SU-DHL-6 (cell line): ENCODE data around the gene PHKA2.
A peak's percentile ranks its signal among the peaks of the same experiment; 100 is the strongest.

Experiments
- H2AFZ ChIP-seq: fragments of 200-600 bp; sonication (generic); 2 replicates; pipeline ENCODE4 v1.6.1; 2014; ENCODE audit warnings: low read depth, mild to moderate bottlenecking, moderate library complexity, mixed read lengths, antibody characterized with exemption, low read length; ENCODE audit not compliant: severe bottlenecking
- H3F3A ChIP-seq: fragments of 200-600 bp; shearing (Covaris generic); 2 replicates; pipeline ENCODE4 v1.6.0; 2016; ENCODE audit warnings: antibody characterized with exemption, mild to moderate bottlenecking; ENCODE audit not compliant: insufficient read depth
- H3K27ac ChIP-seq: fragments of 200-600 bp; sonication (generic); 2 replicates; pipeline ENCODE4 v1.5.1; 2016; ENCODE audit warnings: low read depth, mild to moderate bottlenecking, low read length, moderate library complexity, mixed read lengths
- H3K27me3 ChIP-seq: fragments of 200-600 bp; sonication (generic), shearing (Covaris generic); 2 replicates; pipeline ENCODE4 v1.6.0; 2014; ENCODE audit warnings: mild to moderate bottlenecking, low read length
- H3K36me3 ChIP-seq: fragments of 200-600 bp; sonication (generic); 2 replicates; pipeline ENCODE4 v1.6.1; 2014; ENCODE audit warnings: mild to moderate bottlenecking, low read length, mixed read lengths
- H3K4me2 ChIP-seq: fragments of 300-600, 200-600 bp; shearing (Covaris generic), sonication (generic); 2 replicates; pipeline ENCODE4 v1.6.0; 2014; ENCODE audit warnings: low read length, low read depth, mild to moderate bottlenecking; ENCODE audit not compliant: poor library complexity, severe bottlenecking
- H3K4me3 ChIP-seq: fragments of 200-600 bp; sonication (generic); 2 replicates; pipeline ENCODE4 v1.5.1; 2014; ENCODE audit warnings: antibody characterized with exemption, low read length, mild to moderate bottlenecking, mixed read lengths; ENCODE audit not compliant: insufficient read depth, poor library complexity, severe bottlenecking
- H3K79me2 ChIP-seq: fragments of 200-600 bp; sonication (generic); 2 replicates; pipeline ENCODE4 v1.6.1; 2014; ENCODE audit warnings: mild to moderate bottlenecking, low read length, moderate library complexity; ENCODE audit not compliant: insufficient read depth
- H3K9ac ChIP-seq: fragments of 200-600 bp; sonication (generic); 2 replicates; pipeline ENCODE4 v1.7.0; 2014; ENCODE audit warnings: mild to moderate bottlenecking, low read length
- H3K9me2 ChIP-seq: fragments of 200-600 bp; sonication (generic); replicated peaks from 2 replicates; pipeline ENCODE4 v1.6.1; 2014; ENCODE audit warnings: low read length; ENCODE audit not compliant: insufficient read depth
- H3K9me3 ChIP-seq: fragments of 200-600 bp; sonication (generic); 2 replicates; pipeline ENCODE4 v1.6.1; 2014; ENCODE audit warnings: low read length, mixed read lengths; ENCODE audit not compliant: insufficient read depth
- H4K20me1 ChIP-seq: fragments of 200-600 bp; sonication (generic); 2 replicates; pipeline ENCODE4 v1.6.1; 2014; ENCODE audit warnings: low read depth, mild to moderate bottlenecking, antibody characterized with exemption, low read length, moderate library complexity, mixed read lengths
- CTCF ChIP-seq: fragments of 200-600 bp; sonication (generic); IDR thresholded peaks from one replicate; pipeline ENCODE4 v1.5.1; 2017; ENCODE audit warnings: antibody characterized with exemption, mild to moderate bottlenecking, low read length, moderate library complexity; ENCODE audit not compliant: insufficient read depth, poor library complexity, severe bottlenecking
- EZH2phosphoT487 ChIP-seq: fragments of 200-600 bp; sonication (generic), shearing (Covaris generic); conservative IDR thresholded peaks from 2 replicates; pipeline ENCODE4 v1.6.1; 2018; ENCODE audit warnings: mild to moderate bottlenecking, antibody characterized with exemption, low read length, moderate library complexity, mixed read lengths

PHKA2 gene

DNA sequence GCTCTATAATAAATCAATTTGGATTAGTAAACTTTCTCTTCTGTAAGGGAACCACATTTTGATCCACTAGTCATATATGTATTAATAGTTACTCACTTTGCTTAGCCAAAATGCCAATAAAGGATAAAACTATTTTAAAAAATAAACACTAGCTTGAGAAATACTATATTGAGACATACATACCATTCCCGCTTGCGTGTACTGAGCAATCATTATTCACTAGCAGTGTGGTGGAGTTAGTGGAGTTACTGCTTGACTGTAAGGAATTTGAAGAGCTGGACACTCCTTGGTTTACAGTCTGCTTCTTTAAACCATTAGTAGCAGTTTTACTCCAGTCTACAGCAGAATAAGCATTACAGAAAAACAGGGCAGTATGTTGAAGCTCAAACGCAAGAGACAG lies 10.8 kb upstream of the PHKA2 start:
- Histone ChIP-seq H3K27ac (no peak overlapping the region), H3K9ac (no peak overlapping the region), H4K20me1 (no peaks in the 10 kb centered on the region), H3K4me2 (no peak overlapping the region), H3K27me3 (no peaks in the 10 kb centered on the region), H3K4me3 (no peak overlapping the region), H3K9me2 (no peaks in the 10 kb centered on the region), H3K36me3 (no peaks in the 10 kb centered on the region), H3K9me3 (no peaks in the 10 kb centered on the region), H3F3A (no peaks in the 10 kb centered on the region), H3K79me2 (no peaks in the 10 kb centered on the region), H2AFZ (no peak overlapping the region)
- TF ChIP-seq EZH2phosphoT487 (no peak), CTCF (no peak)

DNA sequence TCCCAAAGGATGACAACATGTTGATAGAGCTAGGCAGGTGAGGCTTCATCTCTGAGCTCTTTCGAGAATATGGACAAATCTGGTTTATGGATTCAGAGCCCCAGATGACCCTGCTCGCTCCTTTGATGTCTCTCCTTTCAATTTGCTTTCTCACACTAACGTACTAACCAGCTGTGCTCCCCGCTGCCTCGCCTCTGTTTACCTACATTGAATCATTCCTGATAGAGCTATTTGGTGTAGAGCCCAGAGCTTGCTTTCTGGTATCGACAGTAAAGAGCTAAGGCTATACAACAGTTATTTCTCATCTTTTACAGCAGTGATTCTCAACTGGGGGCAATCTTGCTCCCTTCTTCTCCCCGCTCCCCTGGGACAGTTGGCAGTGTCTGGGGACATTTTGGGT lies 8.9 kb upstream of the PHKA2 start:
- no peak overlapping the region for H3K4me3 ChIP-seq
- H3K36me3 ChIP-seq: no peaks in the 10 kb centered on the region
- H3K9me2 ChIP-seq: no peaks in the 10 kb centered on the region
- H2AFZ ChIP-seq: no peak overlapping the region
- H3K27ac ChIP-seq: no peak overlapping the region
- no peaks in the 10 kb centered on the region for H3K27me3 ChIP-seq
- H3F3A ChIP-seq: no peaks in the 10 kb centered on the region
- H3K9me3 ChIP-seq: no peaks in the 10 kb centered on the region
- H3K9ac ChIP-seq: no peak overlapping the region
- H4K20me1 ChIP-seq: no peaks in the 10 kb centered on the region
- H3K4me2 ChIP-seq: no peak overlapping the region
- no peak for TF ChIP-seq CTCF
- no peak for TF ChIP-seq EZH2phosphoT487
- no peaks in the 10 kb centered on the region for H3K79me2 ChIP-seq

GRCh38 chrX:18985186-18985435 lies 1.2 kb upstream of the PHKA2 start:
- Histone ChIP-seq H3K36me3 (no peaks in the 10 kb centered on the region), H4K20me1 (no peaks in the 10 kb centered on the region), H3K4me2 (peak overlapping the region; percentile 93), H3K79me2 (peaks cover 10% of the 10 kb centered on the region; the same call in 1 of the 2 replicates), H3K9ac (peak overlapping the region; percentile 74), H3K27ac (no peak overlapping the region), H2AFZ (peak overlapping the region; percentile 89), H3K4me3 (peak overlapping the region; percentile 90), H3K27me3 (no peaks in the 10 kb centered on the region), H3K9me2 (no peaks in the 10 kb centered on the region), H3K9me3 (no peaks in the 10 kb centered on the region), H3F3A (no peaks in the 10 kb centered on the region)
- TF ChIP-seq EZH2phosphoT487: no peak

GRCh38 chrX:18984381-18985185 lies 669 bp upstream of the PHKA2 start:
- H3K9me2 ChIP-seq: no peaks in the 10 kb centered on the region
- H2AFZ ChIP-seq: peak overlapping the region; percentile 89

More at GRCh38 chrX:18984381-18985185, 669 bp upstream of the PHKA2 start:
- H3K9me3 ChIP-seq: no peaks in the 10 kb centered on the region
- H3K4me3 ChIP-seq: peak overlapping the region; percentile 90
- no peaks in the 10 kb centered on the region for H3F3A ChIP-seq
- H3K9ac ChIP-seq: peak overlapping the region; percentile 74
- H3K4me2 ChIP-seq: peak overlapping the region; percentile 95
- peaks cover 10% of the 10 kb centered on the region; the same call in 1 of the 2 replicates for H3K79me2 ChIP-seq
- TF ChIP-seq EZH2phosphoT487: no peak
- TF ChIP-seq CTCF: no peak
- H3K36me3 ChIP-seq: no peaks in the 10 kb centered on the region
- H4K20me1 ChIP-seq: no peaks in the 10 kb centered on the region
- no peaks in the 10 kb centered on the region for H3K27me3 ChIP-seq
- H3K27ac ChIP-seq: peak overlapping the region; percentile 68
